NCI-H1436 treated with DMSO at 0.1 percent for 48 hours (cell line): ENCODE data around the gene RPL7A.
"Not testable (repeated sequence)": the region's sequence is repeated elsewhere in the genome, so short reads cannot be mapped to it uniquely, and the experiment has no call there.

ENCODE experiments used
- DNase-seq: peaks from one replicate; lab custom pipeline; 2025; lab: John Stamatoyannopoulos, UW

RPL7A gene

GRCh38 chr9:133327834-133328484 is 20.1 kb upstream of the RPL7A start:
- no peak for DNase-seq

- not testable (repeated sequence) for DNase-seq
These were observed 18.5 kb upstream of the RPL7A start for GRCh38 chr9:133329306-133330156.

- DNase-seq = no peak
These were observed 16.8 kb upstream of the RPL7A start for GRCh38 chr9:133331221-133331620.

GRCh38 chr9:133331641-133332380 is 16.2 kb upstream of the RPL7A start:
- no peak for DNase-seq

GRCh38 chr9:133332381-133332730 is 15.7 kb upstream of the RPL7A start:
- DNase-seq = no peak

- DNase-seq = no peak
These were observed 15.0 kb upstream of the RPL7A start for GRCh38 chr9:133333011-133333410.

GRCh38 chr9:133333566-133333965 is 14.5 kb upstream of the RPL7A start:
- no peak for DNase-seq

GRCh38 chr9:133334161-133334560 is 13.9 kb upstream of the RPL7A start:
- no peak for DNase-seq

- not testable (repeated sequence) for DNase-seq
These were observed 13.1 kb upstream of the RPL7A start for GRCh38 chr9:133334888-133335287.

- peak; percentile 29 for DNase-seq
These were observed 11.8 kb upstream of the RPL7A start, which contains the start of gene SURF6 for GRCh38 chr9:133335924-133336811. Gene SURF6 (minus strand): TSS chr9:133336188. CDS start chr9:133336132, 56 bp downstream.

- DNase-seq = no peak
These were observed 8.4 kb upstream of the RPL7A start for GRCh38 chr9:133339641-133340040.

GRCh38 chr9:133340256-133340655 is 7.8 kb upstream of the RPL7A start:
- DNase-seq = no peak

- DNase-seq = no peak
These were observed 7.1 kb upstream of the RPL7A start for GRCh38 chr9:133340916-133341315.

GRCh38 chr9:133341369-133342068 is 6.5 kb upstream of the RPL7A start:
- no peak for DNase-seq

GRCh38 chr9:133342069-133342406 is 6.0 kb upstream of the RPL7A start:
- DNase-seq = no peak

GRCh38 chr9:133342570-133342969 is 5.4 kb upstream of the RPL7A start:
- no peak for DNase-seq

- no peak for DNase-seq
These were observed 3.9 kb upstream of the RPL7A start for GRCh38 chr9:133344071-133344470.

- no peak for DNase-seq
These were observed 3.0 kb upstream of the RPL7A start for GRCh38 chr9:133344979-133345378.

GRCh38 chr9:133345596-133345995 is 2.4 kb upstream of the RPL7A start:
- no peak for DNase-seq

GRCh38 chr9:133346021-133346785 is 1.8 kb upstream of the RPL7A start:
- no peak for DNase-seq
